HG03521 (cell line): ENCODE results near the gene APBA2.

ENCODE experiments used
- ATAC-seq: cut with Tn5 transposase; IDR thresholded peaks from one replicate; pipeline ENCODE4 v1.9.1; 2021; ENCODE audit warnings: mild to moderate bottlenecking, moderate library complexity; ENCODE audit not compliant: unreplicated experiment

APBA2 gene

GRCh38 chr15:29113336-29114220, 227.8 kb downstream of the APBA2 start:
- ATAC-seq = no peak

DNA sequence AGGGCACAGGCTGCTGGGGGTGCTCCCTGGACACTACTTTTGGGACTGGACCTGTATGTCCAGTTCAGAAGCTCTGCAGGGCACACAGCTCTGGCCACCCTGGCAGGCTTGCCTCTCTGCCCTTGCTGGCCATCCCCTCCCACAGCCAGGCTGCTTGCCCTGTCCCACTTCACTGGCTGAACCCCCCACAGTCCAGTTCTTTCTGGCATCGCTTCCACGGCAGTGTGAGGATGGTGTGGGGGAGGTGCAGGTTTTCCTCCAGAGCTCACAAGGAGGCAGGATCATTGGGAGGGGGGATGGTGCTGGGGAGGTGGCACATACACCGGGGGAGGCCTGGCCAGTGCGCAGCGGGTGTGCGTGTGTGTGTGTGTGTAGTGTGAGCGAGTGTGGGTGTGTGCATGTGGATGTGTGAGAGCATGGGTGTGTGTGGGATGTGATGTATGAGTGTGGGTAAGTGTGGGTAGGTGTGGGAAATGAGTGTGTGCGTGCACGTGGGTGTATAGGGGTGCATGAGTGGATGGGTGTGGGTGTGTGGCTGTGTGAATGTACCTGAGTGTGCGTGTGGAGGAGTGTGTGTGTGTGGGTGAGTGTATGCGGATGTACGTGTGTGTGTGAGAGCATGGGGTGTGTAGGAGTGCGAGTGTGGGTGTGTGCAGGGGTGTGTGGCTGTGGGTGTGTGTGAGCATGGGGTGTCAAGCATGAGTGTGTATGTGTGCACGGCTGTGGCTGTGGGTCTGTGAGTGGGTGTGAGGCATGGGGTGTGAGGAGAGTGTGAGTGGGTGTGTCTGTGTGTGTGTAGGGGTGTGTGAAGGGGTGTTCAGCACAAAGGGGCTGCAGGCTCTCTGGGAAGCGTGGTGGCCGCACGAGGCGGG, 228.7 kb downstream of the APBA2 start:
- no peak for ATAC-seq

GRCh38 chr15:29115093-29115991, 229.6 kb downstream of the APBA2 start:
- no peak for ATAC-seq

GRCh38 chr15:29116970-29117700, 231.4 kb downstream of the APBA2 start:
- no peak for ATAC-seq

DNA sequence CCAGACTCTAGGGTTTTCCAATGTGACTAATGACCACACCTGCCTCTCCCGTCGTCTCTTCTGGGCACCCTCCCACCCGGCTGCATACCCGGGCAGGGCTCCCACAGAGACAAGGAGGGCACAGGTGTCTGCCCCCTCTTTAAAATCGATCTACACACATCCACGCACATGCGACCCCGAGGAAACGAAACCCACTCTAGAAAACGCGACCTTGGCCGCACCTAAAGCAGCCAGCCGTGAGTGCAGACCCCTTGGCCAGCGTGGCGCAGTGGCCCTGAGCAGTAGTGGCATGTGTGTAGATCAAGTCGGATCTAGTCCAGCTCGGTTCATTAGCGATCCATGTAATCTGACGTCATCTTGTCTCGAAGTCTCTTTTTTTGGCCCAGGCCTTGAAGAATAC, 232.0 kb downstream of the APBA2 start:
- no peak for ATAC-seq

- no peak for ATAC-seq
Observed at GRCh38 chr15:29119847-29120246, 234.1 kb downstream of the APBA2 start.

DNA sequence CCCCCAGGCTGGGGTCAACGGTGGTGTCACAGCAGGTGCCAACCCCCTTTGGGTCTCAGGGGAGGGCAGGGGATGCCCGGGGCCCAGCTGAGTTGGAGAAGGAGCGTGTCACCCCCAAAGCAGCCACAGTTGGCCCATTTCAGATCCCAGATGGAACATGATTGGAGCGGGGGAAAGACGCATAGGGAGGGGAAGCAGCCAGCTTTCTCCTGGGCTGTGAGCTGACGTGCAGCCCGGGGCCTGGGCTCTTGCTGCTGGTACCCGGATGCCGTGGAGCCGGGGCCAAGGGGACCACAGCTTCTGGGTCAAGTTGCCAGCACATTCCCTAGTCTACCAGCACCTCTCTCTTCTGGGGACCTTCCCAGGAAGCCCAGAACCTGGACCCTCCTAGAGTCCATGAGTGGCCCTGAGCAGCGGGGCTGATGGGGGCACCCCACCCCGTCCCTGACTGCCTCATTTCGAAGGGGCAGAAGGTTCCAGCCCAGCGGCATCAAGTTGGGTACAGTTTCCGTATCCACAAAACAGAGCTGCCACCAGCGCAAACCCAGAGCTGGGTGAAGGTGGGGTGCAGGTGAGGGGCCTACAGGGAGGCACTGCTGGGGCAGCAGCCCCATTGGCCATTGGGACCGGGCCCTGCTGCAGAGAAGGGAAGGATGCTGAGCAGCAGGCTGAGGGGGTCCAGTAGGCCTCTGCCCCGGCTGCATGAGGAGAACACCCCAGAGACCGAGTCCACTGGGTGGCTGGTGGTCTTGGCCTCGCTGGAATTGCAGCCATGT, 235.0 kb downstream of the APBA2 start:
- ATAC-seq = no peak

- ATAC-seq = no peak
Observed at GRCh38 chr15:29121369-29121656, 235.5 kb downstream of the APBA2 start.

GRCh38 chr15:29121907-29122306, 236.1 kb downstream of the APBA2 start:
- no peak for ATAC-seq

DNA sequence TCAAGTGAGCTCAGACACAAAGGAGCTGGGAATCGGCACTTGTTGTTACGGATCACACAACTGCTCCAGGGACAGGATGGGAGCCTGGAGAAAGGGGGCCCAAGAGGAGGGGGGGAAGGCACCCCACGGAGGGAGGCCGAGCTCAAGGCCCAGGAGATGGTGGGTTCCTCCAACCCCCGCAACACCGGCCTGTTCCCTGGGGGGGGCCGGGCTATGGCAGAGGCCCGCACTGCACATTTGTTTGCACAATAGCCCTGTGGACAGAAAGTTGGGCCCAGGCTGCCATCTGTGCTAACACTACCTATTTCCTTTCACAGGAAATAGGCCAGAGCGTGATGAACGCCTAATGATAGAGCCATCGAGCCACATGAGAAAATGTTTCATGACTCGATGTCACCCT, 236.7 kb downstream of the APBA2 start:
- ATAC-seq = no peak

- ATAC-seq = no peak
Observed at GRCh38 chr15:29123171-29123570, 237.4 kb downstream of the APBA2 start.

DNA sequence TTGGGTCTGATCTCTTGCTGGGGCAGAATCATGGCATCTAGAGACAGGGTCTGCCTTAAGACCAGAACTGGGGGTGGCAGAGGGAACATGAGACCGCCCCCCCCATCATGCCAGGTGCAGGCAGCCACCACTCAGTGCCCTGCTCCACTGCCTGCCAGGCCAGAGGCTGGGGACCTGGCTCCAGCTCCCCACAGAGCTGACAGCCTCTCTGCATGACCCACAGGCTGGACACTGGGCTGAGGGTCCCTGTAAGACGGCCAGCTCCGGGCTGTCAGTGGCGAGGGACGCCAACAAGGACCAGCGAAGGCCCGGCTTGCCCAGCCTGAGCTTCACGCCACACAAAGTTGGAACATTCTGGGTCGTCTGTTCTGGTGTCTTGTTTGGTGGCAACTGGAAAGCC, 238.2 kb downstream of the APBA2 start:
- ATAC-seq = no peak

DNA sequence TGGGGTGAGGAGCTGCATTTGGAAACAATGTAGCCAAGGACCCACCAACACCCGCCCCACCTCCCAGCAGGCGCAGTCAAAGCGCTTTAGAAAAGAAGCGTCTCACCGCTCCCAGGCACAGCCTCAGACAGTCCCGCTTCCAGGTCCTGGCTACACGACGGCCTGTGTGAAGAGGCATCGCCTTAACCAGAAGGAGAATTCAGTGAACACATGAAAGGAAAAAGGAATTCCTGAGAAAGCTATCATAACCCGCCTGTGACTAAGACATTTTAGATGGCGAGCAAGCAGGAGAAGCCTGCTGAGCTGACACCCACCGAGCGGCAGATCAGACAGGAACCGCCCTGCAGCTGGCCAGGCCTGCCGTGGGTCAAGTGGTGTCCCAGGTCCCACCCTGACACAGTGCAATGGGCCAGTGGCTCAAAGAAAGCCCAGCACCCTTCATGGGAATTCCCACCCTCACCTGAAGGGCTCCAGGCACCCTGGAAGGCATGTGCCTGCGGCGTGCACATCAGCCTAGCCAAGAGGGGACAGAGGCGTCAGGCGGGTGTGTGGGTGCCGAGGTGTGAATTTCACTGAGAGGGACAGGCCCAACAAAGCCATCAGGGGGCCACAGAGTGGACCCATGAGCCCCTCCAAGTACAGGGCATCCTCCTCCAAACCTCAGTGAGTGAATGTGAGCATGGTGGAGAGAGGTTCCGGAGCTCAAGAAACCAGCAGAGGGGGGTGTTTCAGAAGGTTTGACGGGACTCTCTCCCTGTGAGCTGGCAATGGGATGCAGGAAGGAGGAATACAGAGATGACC, 239.0 kb downstream of the APBA2 start:
- ATAC-seq = no peak

GRCh38 chr15:29125382-29126207, 239.8 kb downstream of the APBA2 start:
- no peak for ATAC-seq

DNA sequence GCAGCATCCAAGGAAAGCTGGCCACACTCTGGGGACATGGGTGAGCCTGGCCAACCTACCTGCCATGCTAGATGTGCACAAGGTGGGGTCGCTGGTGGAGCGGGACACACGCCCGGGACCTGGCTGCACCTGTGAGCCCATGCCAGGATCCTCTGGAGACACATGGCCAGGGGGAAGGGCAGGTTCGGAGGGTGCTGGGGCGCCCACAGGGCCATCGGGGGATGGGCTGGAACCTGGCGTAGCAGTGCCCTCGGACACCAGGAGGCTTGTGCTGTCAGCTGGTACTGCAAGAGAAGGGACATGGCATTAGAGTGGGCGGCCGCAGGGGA, 240.4 kb downstream of the APBA2 start:
- ATAC-seq = no peak

- no peak for ATAC-seq
Observed at GRCh38 chr15:29126821-29127461, 241.2 kb downstream of the APBA2 start.

DNA sequence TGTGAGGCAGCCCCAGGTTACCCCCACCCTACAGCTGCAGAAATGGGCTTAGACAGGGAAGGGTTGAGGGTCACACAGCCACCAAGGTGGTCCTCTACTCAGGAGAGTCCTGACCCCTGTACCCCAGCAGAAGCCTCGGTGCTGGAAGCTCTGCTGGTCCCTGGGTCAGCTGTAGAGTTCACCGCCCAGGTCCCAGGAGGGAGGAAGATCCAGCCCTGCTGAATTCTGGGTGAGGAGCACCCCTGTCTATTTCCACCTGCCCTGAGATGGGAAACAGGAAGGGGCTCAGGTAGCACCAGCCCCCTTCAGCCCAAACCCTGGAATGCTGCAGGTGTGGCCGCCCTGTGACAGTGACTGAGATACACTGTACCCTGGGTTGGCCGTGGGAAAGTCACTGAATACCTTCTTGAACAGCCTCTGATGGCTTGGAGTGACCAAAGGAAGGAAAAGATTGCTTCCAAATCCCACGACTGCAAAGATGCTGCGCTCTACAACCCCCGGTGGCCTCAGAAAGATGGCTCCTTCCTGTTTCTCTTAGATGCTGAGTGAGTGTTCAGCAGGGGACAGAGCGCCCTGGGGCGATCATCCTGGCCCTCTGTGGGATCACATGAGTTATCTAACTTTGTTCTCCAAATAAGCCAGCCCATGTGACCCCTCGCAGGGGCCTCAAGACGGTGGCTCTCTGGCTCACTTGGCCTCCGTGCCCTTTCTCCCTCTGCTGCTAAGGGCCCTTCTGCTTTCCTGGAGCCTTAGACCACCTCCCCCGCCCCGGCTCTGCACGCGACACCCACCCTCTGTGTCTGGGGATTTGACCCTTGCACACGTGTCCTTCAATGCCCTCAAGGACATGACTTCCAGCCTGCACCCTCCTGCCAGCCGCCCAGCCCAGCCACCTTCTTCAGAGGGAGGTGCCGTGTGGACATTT, 242.0 kb downstream of the APBA2 start:
- ATAC-seq = no peak
